ENCODE results near the gene IPO4. TPM values are rescaled to one million over a fixed set of nuclear protein-coding genes. Genes with fewer than 3 reads are reported as not detected.
A peak's percentile ranks its signal among the peaks of the same experiment; 100 is the strongest.

IPO4 gene
- total RNA-seq, 1 donor from 2014 or later = 12.6 TPM

DNA sequence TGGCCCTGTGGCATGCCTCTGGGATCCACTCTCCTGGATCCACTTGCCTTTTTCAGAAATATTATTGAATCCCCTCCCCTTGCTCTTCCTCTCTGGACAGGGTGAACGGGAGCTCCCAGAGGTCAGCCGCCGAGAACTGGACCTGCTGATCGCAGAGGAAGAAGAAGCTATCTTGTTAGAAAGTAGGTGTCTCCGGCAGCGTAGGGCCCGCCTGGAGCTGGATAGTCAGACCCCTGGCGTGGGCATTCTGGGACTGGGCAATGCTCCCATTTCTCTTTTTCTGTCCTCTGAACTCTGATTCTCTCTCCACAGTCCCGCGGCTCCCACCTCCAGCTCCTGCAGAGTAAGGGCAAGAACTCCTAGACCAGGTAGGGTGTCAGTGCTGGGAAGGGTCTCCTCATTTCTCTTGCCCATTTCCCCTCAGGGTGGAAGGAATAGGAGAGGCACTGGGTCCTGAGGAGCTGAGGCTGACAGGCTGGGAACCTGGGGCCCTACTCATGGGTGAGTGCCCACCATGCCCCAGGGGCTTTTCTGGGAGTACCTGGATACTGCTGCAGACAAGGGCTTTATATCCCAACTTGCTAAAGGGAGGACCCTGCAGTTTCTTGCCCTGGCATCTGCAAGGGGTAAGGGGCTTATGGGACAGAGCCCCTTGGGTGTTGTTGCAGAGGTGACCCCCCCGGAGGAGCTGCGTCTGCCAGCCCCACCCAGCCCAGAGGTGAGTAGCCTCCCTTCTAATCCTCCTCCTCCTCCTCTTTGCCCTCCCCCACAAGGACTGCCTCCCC lies 11.4 kb downstream of the IPO4 start:
- FAIRE-seq (no peak), DNase-seq (ENCODE audit: low spot score in 2 of 2) (no peak)

DNA sequence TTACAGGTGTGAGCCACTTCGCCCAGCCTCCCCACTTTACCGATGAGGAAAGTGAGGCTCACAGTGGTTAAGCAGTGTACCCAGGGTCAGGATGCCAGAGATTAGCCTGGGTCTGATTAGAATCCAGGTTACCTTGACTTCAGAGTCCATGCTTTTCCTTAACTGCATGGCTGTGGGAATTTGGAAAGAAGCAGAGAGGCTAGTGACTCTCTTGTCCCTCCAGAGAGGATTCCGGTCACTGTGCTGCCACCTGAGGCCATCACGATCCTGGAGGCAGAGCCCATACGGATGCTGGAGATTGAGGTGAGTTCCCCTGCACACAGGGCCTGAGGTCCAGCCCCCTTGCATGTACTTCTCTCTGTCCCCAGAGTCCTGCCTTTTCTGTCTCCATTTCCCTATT lies 12.0 kb downstream of the IPO4 start:
- DNase-seq (ENCODE audit: low spot score in 2 of 2) (no peak), FAIRE-seq (no peak)

DNA sequence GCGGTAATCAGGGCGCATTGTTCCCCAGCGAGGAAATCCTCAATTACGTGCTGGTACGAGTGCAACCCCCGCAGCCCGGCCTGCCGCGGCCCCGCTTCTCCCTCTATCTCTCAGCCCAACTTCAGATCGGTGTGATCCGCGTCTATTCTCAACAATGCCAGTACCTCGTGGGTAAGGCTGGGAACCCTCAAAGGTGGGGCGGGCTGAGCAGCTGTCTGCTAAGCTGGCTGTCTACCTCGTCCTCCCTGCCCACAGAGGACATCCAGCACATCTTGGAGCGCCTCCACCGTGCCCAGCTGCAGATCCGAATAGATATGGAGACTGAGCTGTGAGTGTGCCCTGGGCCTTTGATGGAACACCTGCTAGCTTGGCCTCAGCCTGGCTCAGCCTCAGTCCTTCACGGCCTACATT lies 15.7 kb downstream of the IPO4 start:
- FAIRE-seq = no peak
- no peak for DNase-seq (ENCODE audit: low spot score in 2 of 2)

DNA sequence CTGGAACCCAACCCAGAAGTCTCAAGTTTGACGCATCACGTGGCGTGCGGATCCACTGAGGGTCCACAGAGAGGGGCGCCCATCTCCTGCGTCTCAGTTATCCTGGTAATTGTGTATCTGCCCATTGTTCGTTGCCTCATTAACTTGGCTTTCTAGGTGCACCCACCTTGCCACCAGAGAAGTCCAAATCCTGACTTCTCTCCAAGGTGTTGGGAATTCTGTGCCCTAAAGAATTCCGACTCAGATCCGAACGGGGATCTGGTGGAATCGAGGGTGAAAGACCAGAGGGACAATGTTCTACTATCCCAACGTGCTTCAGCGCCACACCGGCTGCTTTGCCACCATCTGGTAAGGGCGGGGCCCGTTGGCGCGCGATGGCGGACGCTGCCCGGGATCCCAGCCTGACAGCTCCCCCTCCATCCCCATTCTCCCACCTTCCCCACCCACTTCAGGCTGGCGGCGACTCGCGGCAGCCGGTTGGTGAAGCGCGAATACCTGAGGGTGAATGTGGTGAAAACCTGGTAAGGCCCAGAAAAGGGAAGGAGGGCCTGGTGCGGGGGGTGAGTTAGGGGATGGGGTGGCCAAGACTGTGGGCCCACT lies 16.3 kb downstream of the IPO4 start:
- DNase-seq (ENCODE audit: low spot score in 2 of 2) (no peak), FAIRE-seq (no peak)

DNA sequence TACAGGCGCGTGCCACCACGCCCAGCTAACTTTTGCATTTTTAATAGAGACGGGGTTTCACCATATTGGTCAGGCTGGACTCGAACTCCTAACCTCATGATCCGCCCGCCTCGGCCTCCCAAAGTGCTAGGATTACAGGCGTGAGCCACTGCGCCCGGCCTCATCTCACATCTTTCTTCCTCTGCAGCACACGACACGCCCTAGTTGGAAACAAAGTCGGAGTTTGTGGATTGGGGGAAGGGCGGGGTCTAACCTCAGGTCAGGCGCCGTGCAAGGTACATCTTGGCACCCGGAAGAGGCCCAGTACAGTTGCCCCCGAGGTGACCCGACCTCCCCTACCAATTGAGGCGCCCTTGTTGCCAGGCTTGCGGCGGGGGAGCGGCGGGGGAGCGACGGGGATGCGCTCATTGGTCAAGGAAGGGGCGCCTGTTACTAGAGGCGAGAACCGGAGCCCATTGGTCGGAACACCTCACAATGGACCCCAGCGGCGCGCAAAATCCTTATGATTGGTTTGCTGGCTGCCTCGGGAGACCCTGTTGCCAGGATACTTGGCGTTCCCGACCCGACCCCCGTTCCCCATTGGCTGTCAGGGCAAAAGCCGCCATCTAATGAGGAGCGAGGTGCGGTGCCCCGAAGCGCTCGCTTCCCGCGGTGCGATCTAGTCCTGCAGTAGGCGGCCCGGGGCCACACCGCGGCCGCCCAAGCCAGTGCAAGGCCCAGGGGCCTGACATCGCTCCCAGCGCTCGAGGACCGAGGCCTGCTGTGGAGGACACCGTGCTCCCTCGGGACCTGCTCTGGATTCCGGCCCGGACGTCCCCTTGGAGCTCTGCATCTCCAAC lies 17.0 kb downstream of the IPO4 start, which contains the start of gene REC8:
TSS of gene REC8 (plus strand) at position 659 of the 839 bp plus-strand sequence. CDS start 473 bp downstream, outside the sequence.
- DNase-seq (ENCODE audit: low spot score in 2 of 2) = peak; percentile 80 to 93
- FAIRE-seq = no peak

- FAIRE-seq (no peak), DNase-seq (ENCODE audit: low spot score in 2 of 2) (no peak)
Observed at GRCh38 chr14:24167469-24168114, 21.0 kb downstream of the IPO4 start.

DNA sequence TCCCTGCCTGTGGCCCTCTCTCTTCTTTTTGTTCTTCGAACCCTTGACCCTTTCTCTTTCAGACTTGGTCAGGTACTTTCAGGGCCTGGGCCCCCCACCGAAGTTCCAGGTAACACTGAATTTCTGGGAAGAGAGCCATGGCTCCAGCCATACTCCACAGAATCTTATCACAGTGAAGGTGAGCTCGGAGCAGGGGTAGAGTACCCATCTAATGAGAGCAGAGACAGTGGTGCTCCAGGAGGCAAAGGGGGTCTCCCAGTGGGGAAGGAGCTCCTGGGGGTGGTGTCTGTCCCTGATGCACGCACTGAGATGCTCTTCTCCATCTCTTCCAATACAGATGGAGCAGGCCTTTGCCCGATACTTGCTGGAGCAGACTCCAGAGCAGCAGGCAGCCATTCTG lies 22.8 kb downstream of the IPO4 start:
- DNase-seq (ENCODE audit: low spot score in 2 of 2) = no peak
- no peak for FAIRE-seq

- FAIRE-seq = no peak
- DNase-seq (ENCODE audit: low spot score in 2 of 2) = no peak
Observed at GRCh38 chr14:24164518-24164991, 24.1 kb downstream of the IPO4 start.

GRCh38 chr14:24162093-24162492 lies 26.5 kb downstream of the IPO4 start:
- FAIRE-seq = no peak
- DNase-seq (ENCODE audit: low spot score in 2 of 2) = peak in 1 of 2 donors; percentile 38

DNA sequence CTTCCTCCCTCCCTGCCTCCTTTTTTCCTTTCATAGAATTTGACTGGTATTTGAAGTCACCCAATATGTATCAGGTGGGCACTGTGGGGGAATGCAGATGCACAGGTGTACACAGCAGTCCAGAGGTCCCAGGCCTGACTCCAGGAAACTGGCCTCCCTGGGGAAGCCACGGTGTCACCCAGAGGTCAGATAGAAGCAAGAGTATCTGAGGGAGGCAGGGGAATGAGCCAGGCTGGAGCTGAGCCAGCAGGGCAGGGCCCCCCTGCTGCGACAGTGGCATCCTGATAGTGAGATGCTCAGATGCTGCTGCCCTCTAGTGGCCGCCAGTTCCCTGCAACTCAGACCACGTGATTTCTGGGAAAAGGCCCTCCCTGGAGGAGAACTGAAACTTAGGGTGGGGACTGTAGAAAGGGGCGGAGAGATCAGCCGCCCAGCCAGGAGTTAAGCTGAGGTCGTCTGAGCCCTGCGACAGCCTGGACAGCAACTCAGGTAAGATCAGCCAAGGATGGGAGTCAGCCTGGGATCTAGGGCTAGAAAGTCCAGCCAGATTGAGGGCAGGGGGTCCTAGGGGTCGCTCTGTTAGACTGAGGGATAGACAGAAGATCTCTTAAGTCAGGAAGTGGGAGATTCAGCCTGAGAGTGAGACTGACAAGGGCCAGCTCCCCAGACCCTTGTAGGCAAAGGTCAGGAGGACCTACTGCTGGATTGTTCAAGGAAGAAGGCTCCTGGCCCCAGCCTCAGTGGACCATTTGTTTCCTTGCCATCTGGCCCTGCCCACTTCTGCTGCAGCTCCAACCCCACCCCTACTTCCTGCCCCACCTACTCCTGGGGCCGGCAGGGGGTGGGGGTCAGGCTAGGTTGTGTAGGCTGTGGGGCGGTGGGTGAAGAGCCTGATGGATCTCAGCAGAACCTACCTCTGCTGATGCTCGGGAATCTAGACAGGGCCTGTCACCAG lies 27.5 kb downstream of the IPO4 start, which contains the start of gene IRF9:
TSS of gene IRF9 (plus strand) at position 416 of the 955 bp plus-strand sequence. CDS start 880 bp downstream, outside the sequence.
- FAIRE-seq (no peak), DNase-seq (ENCODE audit: low spot score in 2 of 2) (peak; percentile 91 to 97)

- DNase-seq (ENCODE audit: low spot score in 2 of 2) (no peak), FAIRE-seq (no peak)
Observed at GRCh38 chr14:24160499-24160849, 28.1 kb downstream of the IPO4 start.

DNA sequence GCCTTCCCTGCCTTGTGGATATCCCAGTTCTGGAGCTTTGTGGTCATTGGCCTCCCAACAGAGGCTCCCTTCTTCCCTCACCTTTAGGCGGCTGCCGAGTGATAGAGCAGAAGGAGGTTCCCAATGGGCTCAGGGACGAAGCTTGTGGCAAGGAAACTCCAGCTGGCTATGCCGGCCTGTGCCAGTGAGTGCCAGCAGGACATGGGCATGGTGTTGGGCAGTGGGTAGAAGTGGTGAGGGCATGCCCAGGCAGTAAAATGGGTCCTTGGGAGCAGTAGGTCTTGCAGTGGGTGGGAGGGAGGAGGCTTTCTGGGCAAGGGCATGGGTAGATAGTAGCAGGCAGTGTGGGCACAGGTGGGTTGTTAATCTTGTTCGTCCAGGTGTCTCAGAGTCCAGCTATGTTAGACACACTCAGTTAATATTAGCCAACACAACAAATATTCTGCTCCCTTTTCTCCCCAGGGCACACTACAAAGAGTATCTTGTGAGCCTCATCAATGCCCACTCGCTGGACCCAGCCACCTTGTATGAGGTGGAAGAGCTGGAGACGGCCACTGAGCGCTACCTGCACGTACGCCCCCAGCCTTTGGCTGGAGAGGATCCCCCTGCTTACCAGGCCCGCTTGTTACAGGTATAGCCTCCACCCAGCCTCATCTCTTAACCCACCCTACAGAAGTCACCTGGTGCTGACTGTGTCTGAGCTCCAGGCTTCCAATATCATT lies 28.7 kb downstream of the IPO4 start:
- DNase-seq (ENCODE audit: low spot score in 2 of 2) (no peak), FAIRE-seq (no peak)

DNA sequence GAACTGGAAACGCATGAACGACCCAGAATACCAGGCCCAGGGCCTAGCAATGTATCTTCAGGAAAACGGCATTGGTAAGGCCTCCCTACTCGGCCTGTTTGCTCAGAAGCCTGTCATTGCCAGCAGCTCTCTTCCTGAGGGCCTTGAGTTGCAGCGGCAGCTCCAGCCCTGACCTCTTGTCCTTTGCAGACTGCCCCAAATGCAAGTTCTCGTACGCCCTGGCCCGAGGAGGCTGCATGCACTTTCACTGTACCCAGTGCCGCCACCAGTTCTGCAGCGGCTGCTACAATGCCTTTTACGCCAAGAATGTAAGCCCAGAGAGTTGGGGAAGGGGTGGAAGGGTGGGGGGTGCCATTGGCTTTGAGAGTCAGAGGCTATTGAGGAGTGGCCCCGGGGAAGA lies 31.3 kb downstream of the IPO4 start:
- FAIRE-seq = no peak
- no peak for DNase-seq (ENCODE audit: low spot score in 2 of 2)

DNA sequence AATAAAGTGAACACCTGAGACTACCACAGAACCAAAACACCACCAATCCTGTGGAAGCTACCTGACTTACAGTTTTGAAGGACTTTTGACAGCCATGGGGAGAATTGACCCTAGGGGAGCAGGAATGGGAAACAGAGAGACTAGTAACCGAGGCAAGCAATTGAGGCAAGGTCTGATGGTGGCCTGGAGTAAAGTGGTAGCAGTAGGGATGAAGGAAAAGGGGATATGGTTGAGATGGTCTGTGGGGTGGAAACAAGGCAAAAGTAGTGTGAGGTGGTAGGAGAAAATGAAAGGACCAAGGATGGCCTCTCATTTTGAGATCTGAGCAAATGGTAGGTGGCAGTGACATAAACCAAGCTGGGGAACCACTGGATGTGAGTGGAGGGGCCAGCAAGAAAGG lies 31.8 kb downstream of the IPO4 start:
- no peak for FAIRE-seq
- DNase-seq (ENCODE audit: low spot score in 2 of 2) = no peak

DNA sequence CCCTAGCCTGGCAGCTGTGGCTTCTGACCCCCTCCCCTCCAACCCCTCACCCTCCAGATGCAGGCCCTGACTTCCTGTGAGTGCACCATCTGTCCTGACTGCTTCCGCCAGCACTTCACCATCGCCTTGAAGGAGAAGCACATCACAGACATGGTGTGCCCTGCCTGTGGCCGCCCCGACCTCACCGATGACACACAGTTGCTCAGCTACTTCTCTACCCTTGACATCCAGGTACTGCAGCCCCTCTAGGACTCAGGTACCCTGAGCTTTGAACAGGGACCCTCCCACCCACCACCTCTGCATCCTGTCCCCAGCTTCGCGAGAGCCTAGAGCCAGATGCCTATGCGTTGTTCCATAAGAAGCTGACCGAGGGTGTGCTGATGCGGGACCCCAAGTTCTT lies 33.5 kb downstream of the IPO4 start:
- DNase-seq (ENCODE audit: low spot score in 2 of 2) = no peak
- no peak for FAIRE-seq

- DNase-seq (ENCODE audit: low spot score in 2 of 2) (no peak), FAIRE-seq (no peak)
Observed at GRCh38 chr14:24151404-24152080, 37.1 kb downstream of the IPO4 start.

DNA sequence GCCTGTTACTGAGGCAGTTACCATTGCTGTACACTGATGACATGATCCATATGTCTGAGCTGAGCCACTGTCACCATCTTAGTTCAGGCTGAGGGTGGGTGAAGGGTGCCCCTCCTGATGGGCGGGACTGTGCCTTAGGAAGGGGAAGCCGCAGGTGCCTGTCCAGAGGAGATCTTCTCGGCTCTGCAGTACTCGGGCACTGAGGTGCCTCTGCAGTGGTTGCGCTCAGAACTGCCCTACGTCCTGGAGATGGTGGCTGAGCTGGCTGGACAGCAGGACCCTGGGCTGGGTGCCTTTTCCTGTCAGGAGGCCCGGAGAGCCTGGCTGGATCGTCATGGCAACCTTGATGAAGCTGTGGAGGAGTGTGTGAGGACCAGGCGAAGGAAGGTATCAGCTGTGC lies 37.6 kb downstream of the IPO4 start:
- DNase-seq (ENCODE audit: low spot score in 2 of 2) = no peak
- FAIRE-seq = no peak

- no peak for FAIRE-seq
- no peak for DNase-seq (ENCODE audit: low spot score in 2 of 2)
Observed at GRCh38 chr14:24150567-24150966, 38.0 kb downstream of the IPO4 start.
